ENCODE results near the gene GMDS.

The GMDS gene

DNA sequence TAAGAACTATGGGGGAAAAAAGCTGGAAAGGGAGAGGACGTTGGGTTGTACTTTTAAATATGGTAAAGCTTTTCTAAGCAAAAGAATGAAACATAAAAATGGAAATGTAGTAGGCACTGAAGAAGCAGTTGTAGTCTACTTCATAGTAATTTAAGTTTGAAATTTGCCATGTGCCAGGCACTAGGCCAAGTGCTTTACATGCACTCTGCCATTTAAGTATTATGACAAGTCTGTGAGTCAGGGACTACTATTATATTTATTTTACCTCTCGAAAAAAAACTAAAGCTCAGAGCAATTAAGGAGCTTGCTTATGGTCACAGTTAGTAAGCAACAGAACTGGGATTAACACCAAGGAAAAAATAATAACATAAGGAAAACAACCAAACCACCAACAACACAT, 257.8 kb downstream of the GMDS start:
- no peak for DNase-seq (ENCODE audit: low read depth in 2 of 2)

DNA sequence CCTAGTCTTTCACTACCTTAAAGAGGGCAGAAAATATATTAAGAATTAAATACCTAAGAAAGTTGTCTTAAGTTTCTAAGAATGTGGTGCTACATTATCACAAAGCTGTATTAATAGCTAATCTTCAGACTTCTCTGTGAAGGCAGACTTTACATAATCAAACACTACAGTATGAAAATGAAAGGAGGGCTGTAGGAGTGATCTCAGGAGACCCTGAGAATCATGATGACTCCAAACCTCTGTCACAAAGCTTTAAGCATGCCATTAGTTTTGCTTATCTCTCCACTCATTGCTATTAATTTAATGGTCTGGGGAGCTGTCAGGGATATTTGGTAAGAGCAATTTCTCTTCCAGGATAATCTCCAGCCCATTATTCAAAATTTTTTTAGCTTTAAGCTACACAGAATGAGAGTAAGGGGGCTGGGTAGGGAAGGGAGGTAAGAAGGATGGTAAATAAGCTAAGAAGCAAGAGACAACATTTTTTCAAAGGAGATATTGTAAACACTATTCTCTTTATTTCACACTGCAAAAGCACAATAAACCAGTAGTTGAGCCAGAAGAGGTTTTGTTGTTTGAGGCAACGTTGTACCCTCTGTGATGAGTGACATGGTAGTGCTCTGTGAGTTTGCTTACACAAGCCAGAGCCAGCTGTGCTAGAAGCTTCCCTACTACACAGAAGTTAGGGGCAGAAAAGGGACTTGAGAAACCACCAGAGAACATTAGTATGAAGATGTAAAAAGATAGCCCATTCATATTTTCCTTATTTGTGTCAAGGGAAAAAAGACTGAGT, 258.8 kb downstream of the GMDS start:
- DNase-seq (ENCODE audit: low read depth in 2 of 2) = no peak

DNA sequence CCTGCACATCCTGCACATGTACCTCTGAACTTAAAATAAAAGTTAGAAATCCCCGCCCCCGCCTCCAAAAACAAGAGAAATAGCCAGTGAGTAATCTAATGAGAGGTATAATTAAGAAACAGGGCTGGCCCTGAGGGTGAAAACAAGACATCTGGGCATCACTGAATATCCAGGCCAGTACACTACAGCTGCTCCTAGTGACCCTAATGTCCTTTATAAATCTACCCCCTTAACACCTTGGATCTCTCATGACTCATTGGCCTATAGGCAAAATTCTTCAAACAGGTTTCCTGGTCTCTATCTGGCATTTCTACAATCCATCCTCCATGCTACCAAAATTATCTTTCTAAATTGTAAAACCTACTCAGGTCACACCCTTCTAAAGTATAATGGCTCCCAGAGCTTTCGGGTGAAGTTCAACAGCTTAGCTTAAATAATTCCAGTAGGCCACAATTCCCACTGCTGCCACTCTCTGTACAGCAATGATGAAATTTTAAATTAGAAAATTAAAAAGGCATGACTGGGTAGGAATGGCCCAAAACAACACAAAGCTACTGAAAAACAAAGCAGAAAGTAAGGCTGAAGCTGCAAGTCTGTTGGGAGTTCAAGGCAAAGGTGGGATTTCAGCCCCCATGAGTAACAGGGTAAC, 260.9 kb downstream of the GMDS start:
- DNase-seq (ENCODE audit: low read depth in 2 of 2) = no peak

DNA sequence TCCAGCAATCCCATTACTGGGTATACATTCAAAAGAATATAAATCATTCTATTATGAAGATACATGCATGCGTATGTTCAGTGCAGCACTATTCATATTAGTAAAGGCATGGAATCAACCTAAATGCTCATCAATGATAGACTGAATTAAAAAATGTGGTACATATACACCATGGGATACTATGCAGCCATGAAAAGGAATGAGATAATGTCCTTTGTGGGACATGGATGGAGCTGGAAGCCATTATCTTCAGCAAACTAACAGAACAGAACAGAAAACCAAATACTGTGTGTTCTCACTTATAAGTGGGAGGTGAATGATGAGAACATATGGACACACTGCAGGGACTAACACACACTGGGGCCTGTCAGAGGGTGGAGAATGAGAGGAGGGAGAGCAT, 261.6 kb downstream of the GMDS start:
- no peak for DNase-seq (ENCODE audit: low read depth in 2 of 2)

DNA sequence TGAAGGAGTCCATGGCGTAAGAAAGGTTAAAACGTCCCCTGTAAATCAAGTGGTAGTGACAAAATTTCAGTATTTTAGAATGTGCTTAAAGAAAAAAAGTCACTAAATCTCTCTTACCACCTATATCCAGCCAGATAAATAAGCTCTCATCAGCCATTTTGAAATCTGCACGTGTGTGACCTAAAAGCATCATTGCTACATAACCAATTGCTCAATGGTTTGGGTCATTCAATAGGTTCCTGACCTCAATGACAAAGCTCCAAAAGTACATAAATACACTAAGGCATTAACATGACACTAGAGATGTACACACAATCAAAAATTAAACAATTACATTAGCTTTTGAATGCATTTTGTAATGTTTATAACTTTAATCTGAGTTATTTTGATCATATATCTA, 272.4 kb downstream of the GMDS start:
- no peak for DNase-seq (ENCODE audit: low read depth in 2 of 2)

DNA sequence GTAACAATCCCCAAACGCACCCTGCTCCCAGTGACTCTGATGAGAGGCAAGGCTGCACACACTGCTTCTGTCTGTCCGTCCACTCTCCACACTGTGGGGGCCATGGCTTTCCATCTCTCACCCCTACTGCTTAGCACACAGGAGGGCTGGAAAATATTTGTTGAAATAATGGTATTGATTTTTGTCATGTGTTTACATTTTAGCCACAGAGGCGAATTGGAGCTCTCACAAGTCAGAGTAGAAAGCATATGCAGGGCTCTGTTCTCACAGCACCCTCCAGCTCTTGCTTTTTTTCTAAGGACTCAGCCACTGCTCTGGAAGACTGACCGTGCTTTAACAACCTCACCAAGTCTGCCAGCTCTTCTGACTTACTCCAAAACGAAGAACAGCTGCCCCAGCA, 273.8 kb downstream of the GMDS start:
- no peak for DNase-seq (ENCODE audit: low read depth in 2 of 2)

DNA sequence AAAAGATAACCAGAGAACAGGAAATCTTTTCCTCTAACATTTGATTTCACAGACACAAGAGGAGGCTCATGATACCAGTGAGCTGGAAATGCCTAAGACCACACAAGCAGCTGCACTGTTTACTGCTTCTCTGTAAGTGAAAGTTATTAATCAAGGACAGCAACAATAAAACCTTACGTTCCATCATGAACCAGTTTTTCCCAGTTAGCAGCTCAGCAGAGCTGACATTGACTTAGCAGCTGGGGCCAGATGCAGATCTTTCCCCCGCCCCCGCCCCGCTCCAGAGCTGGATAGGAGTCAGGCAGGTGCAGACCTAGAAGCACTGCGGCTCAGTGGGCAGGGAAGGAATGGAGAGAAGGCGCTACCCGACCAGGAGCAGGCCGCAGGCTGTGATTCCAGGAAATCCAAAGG, 275.2 kb downstream of the GMDS start:
- DNase-seq (ENCODE audit: low read depth in 2 of 2) = no peak

DNA sequence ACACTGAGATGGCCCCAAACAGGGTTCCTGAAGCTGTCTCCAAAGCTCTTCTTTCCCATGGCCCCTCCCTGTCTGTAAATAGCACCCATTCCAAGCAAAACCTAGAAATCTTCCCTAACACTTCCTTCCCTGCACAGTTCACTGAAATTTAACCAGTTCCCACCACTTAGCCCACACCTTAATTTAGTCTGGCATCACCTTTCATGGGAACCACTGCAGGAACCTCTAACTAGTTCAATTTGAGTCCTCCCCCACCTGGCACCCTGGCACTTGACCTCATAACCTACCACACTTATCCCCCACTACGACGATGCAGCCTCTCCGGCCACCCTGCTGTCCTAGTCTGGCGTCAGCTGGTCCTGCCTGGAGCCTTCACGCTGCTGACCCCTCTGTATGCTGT, 278.7 kb downstream of the GMDS start:
- DNase-seq (ENCODE audit: low read depth in 2 of 2) = no peak

DNA sequence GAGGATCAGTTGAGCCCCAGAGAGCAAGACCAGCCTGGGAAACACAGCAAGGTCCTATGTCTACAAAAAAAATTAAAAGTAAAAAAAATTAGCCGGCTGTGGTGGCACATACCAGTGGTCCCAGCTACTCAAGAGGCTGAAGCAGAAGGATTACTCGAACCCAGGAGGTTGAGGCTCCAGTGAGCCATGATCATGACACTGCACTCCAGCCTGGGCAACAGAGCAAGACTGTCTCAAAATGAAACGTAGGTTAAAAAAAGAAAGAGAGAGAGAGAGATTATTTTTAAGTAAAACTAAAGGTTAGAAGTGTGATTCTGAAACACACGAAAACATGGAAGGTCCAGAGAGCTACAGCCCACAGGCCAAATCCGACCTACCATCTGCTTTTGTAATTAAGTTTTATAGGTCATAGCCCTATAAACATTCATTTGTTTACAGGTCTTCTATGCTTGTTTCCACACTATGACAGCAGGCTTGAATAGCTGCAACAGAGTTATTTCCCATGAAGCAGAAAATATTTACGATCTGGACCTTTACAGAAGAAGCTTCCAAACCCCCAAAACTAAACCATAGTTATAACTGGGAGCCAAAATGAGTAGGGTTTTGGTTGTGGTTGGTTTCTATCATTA, 279.7 kb downstream of the GMDS start:
- no peak for DNase-seq (ENCODE audit: low read depth in 2 of 2)

DNA sequence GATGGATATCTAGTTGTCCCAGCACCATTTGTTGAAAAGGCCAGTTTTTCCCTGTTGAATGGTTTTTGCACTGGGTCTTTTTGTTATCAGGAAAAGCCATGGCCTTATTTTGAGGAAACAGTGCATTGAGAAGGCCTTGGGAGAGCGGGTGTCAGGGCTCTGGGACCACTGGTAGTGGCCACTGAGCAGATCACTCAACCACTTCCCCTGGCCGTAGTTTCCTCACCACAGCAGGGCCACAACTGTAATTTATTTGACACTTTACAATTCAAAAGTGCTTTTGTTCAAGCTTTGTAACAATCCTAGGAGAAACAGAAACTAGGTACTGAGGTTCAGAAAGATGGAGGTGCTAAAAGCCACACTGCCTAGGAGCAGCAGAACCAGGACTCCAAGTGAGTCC, 281.8 kb downstream of the GMDS start:
- no peak for DNase-seq (ENCODE audit: low read depth in 2 of 2)

DNA sequence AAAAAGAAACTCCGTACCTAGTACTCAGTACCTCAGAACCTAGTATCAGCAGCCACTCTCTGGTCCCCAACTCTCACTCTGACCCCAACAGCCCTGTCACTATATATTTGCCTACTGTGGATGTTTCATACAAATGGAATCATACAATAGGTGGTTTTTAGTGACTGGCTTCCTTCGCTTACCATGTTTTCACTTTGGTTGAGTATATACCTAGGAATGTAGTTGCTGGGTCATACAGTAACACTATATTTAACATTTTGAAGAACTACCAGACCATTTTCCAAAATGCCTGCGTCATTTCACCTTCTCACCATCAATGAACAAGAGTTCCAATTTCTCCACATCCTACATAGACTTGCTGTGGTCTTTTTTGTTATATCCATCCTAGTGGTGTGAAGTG, 283.2 kb downstream of the GMDS start:
- DNase-seq (ENCODE audit: low read depth in 2 of 2) = no peak

DNA sequence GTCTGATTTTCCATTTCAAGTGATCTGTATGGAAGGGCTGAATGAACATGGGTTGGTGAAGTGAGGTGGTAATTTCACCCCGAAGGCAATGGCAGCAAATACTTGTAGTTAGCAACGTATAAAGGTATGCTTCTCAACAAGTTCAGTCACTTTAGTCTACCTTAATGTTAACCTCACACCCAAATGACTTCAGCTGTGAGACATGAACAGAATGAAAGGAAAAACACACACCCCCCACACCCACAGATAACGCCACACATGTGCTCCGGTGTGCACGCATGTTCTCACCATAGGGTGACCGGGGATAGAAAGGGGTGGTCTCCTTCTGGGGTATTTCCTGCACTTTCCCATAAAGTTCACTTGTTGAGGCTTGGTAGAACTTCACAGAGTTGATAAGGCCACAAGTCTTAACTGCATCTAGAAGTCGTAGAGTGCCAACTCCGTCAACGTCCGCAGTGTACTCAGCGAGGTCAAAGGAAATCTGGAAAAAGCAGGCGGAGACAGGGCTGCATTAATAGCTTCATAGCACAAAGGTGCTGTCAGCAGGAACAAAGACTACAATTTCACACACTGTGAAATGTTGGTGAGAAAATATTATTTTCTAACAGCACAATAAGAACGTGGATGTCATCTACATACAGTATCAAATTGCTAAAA, 284.8 kb downstream of the GMDS start:
- DNase-seq (ENCODE audit: low read depth in 2 of 2) = no peak

DNA sequence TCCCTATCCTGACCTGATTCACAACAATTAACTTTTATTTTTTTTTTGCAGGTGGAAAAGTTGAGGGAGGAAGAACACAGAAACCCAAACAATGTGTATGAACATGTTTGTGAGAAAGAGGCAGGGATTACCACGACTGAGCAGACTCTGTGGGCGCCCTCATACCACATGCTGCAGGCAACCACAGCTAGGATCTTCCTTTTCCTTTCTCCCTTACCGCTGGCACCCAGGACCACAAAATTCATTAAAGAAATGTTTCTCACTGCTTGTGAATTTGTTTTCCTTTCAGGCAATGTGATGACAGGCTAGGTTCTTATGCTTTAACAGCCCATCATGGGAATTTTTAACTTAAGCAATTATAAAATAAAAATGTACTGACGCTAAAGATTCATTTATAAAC, 287.1 kb downstream of the GMDS start:
- no peak for DNase-seq (ENCODE audit: low read depth in 2 of 2)

DNA sequence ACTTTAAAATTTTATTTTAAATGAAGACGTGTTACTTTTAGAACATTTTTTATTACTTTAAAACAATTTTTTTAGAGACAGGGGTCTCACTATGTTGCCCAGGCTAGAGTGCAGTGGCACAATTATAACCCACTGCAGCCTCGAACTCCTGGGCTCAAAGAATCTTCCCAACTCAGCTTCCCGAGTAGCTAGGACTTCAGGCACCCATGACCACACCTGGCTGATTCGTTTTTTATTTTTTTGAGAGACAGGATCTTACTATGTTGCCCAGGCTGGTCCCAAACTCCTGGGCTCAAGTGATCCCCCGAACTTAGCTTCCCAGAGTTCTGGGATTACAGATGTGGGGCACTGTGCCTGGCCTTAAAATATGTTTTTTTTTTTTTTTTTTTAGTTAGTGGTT, 287.7 kb downstream of the GMDS start:
- no peak for DNase-seq (ENCODE audit: low read depth in 2 of 2)

DNA sequence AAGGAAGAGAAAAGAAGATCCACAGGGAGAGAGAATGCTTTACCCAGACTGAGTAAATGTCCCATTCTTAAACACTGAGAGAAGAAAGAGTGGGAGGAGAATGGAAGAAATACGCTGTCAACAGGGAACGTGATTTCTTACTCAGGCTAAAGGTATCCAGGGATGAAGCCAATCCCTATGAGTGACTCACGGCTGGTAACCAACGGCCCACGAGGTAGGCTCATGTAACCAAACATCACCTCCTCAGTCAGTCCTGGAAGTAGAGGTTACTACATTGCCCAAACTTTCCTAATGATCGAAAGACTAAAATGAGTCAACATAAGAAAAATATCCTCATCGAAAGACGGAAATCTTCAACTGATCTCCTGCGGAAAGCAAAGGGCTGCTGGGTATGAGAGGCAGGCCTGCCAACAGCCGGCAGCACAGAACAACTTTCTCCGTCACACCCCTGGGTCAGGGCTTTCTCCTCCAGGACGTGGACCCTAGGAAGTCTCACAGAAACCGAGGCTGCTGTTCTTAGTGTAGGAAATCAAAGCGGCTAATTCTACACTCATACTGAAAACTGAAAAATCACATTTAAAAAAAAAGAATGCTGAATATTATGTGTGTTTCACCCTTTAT, 292.6 kb downstream of the GMDS start:
- DNase-seq (ENCODE audit: low read depth in 2 of 2) = no peak

DNA sequence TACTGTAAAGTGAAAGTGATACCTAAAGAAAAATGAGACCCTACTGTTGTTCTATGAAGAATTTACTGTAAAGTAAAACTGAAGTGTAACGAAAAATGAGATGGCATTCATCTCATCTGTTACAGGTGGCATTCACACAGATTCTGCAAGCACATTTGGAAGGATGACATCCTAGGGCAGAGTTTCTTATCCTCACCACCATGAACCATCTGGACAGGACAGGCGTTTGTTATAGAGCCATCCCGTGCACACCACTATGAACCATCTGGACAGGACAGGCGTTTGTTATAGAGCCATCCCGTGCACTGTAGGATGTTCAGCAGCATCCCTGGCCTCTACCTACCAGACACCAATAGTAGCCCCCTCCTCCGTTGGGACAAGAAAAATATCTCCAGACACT, 294.8 kb downstream of the GMDS start:
- DNase-seq (ENCODE audit: low read depth in 2 of 2) = no peak

DNA sequence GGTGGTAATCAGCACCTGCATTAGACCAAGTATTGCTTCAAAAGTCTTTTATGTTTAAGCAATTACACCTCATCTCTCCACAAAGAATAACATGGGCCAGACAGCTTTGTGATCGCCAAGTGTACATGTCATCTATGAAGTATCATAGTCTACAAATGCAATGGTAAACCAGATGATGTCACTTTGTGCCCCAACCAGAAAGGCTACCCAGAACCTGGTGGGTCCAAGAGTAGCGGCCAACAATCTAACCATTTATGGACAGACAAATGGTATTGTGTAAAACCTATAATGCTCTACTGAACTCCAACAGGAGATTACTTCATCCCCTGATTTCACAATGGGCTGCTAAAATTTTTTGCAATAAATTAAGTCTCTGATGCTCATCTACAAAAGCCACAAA, 295.9 kb downstream of the GMDS start:
- no peak for DNase-seq (ENCODE audit: low read depth in 2 of 2)

DNA sequence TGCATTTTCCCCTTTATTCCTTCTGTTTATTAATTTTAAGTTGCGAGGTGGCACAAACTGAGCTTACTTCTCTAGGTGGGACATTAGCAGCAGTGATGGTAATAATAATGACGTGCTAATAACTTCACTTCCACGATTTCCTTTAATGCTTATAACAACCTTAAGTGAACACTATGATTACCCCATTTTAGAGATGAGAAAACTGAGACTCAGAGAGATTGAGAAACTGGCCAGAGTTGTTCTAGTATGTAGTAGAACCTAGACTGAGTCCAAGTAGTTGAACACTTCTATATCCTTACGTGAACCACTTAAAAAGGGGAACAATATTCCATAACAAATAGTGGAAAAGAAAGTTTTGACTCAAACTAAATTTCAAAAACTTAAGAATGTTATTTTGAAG, 297.5 kb downstream of the GMDS start:
- no peak for DNase-seq (ENCODE audit: low read depth in 2 of 2)

DNA sequence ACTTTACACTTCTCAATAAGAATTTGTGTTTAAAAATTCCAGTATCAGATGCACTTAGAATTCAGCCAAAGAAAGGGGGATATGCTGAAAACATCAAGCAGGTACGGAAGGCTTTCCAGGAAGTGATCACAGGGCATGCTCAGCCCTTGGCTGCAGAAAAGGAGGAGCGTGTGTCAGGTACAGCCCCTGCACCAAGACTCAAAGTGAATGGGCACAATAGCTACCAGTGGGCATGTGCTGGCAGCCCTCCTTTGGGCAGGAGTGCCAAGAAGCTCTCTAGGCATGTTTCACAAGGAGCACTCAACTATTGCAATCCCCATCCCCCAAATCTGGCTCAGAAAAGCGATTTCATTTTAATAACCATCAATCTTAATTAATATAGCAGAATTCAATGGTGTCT, 298.8 kb downstream of the GMDS start:
- DNase-seq (ENCODE audit: low read depth in 2 of 2) = no peak

DNA sequence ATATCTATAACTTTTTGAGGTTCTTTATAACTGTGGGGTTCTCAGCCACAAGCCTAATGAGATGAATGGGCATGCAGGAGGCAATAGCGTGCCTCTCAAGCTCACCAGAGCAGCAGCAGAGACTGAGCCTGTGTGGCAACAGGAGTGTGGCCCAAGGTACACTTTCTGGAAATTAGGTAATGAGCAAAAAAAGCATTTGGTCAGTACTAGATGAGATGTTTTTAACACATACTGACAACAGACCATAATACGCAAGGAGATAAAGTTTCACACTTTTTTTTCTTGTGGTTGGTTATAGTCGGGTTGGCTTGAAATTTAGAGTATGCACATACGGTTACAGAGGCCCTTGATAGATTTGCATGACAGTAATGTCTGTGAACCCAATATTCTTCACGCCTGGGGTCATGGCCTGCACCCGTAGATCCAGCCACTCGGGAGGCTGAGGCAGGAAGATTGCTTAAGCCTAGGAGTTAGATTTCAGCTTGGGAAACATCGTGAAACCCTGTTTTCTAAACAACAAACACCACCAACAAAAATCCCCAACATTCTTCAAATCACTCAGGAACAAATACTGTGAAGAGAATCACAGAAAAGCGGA, 300.1 kb downstream of the GMDS start:
- no peak for DNase-seq (ENCODE audit: low read depth in 2 of 2)

DNA sequence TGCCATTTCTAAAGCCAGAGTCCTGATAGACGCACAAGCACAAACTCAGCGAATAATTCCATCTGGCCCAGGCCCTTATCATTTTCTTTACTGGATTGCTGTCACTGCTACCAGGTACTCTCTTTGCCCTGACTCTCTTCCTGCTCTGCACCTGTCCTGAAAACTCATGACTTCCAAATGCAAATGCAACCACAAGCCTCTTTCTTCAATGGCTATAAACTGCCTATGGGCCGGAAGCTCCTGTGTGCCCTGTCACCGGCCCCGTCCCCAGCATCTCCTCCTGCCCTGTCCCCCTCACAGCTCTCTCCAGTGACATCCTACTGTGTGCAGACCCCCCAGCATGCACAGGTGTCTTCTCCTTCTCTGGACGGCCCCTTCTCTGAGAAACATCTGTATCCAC, 302.6 kb downstream of the GMDS start:
- no peak for DNase-seq (ENCODE audit: low read depth in 2 of 2)

DNA sequence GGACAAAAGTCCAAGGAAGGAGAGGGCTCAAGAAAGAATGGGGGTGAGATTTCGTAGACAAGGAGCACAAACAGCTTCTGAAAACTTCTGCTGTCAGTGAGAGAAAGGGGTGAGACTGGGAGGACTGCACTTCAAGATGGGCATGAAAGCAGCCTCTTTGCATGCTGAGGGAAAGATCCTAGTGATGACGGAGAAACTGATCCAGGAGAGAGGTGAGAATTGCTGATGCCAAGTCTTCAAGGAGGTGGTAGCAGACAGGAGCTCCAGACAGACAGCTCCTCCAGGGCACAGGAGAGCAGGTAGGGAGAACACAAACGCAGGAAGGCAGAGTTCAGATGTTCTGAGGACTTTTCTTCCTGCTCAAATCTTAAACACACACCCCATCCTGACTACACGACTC, 303.9 kb downstream of the GMDS start:
- no peak for DNase-seq (ENCODE audit: low read depth in 2 of 2)
